B cell (primary cell): ENCODE data around the gene MMP1. TPM values are rescaled to one million over a fixed set of nuclear protein-coding genes. Genes with fewer than 3 reads are reported as not detected.

Experiments
- ATAC-seq: fragments of 200-7000 bp; cut with Tn5 transposase; one replicate; pipeline ENCODE4 v1.10.0; 2021; ENCODE audit warnings: low read depth, mild to moderate bottlenecking, moderate number of reproducible peaks, moderate library complexity
- CTCF ChIA-PET: fragments of 350-600 bp; sonication (Branson Sonifier 250); formaldehyde crosslinking; loops from one replicate; lab custom pipeline; 2021; ENCODE audit warnings: antibody characterized with exemption, inconsistent platforms; lab: Charles Lee
- POLR2A ChIA-PET: fragments of 350-600 bp; sonication (Branson Sonifier 250); formaldehyde crosslinking; loops from one replicate; lab custom pipeline; 2021; ENCODE audit warnings: antibody characterized with exemption; lab: Charles Lee
- DNase-seq: peaks from one replicate; pipeline ENCODE4 v3.0.0; 2013
- H2AFZ ChIP-seq: 2 replicates; pipeline ENCODE4 v1.6.1; 2012; ENCODE audit warnings: mild to moderate bottlenecking, low read depth, low read length; ENCODE audit not compliant: insufficient read depth, poor library complexity, severe bottlenecking
- H3K27ac ChIP-seq, 2 donors: 1 replicate in 1 of 2; 2 replicates in 1 of 2; pipeline ENCODE4 v1.5.1; 2012 to 2013; ENCODE audit warnings: low read length in 2 of 2, mild to moderate bottlenecking in 2 of 2, moderate library complexity in 1 of 2
- H3K27me3 ChIP-seq, 4 experiments: fragments of 200-600 bp in 1 of 4; sonication (generic) in 1 of 4; replicated peaks in 1 of 4; 1 replicate in 2 of 4; 2 replicates in 2 of 4; pipeline versions ENCODE4 v1.6.1 to v1.7.0; 2013 to 2016; ENCODE audit warnings: low read length in 3 of 4, mild to moderate bottlenecking in 2 of 4, mixed read lengths in 1 of 4, moderate library complexity in 1 of 4; ENCODE audit not compliant: insufficient read depth in 4 of 4, control insufficient read depth in 3 of 4; ENCODE audit errors: control extremely low read depth in 1 of 4
- H3K36me3 ChIP-seq, 2 experiments: replicated peaks in 1 of 2; 1 replicate in 1 of 2; 2 replicates in 1 of 2; pipeline versions ENCODE4 v1.6.1 to v1.7.1; 2013; ENCODE audit warnings: low read length in 1 of 2; ENCODE audit not compliant: insufficient read depth in 2 of 2, control insufficient read depth in 1 of 2; ENCODE audit errors: control extremely low read depth in 1 of 2, extremely low read depth in 1 of 2
- H3K4me1 ChIP-seq, 2 donors: fragments of 200-600 bp in 1 of 2; sonication (generic) in 1 of 2; 1 replicate in 1 of 2; 2 replicates in 1 of 2; pipeline versions ENCODE4 v1.5.1 to v1.6.1; 2013 to 2017; ENCODE audit warnings: low read length in 2 of 2; ENCODE audit not compliant: control insufficient read depth in 2 of 2, insufficient read depth in 2 of 2
- H3K4me2 ChIP-seq: replicated peaks from 2 replicates; pipeline ENCODE3; 2012; ENCODE audit warnings: mild to moderate bottlenecking, low read depth, low read length; ENCODE audit not compliant: poor library complexity, severe bottlenecking
- H3K4me3 ChIP-seq, 5 experiments: fragments of 200-600 bp in 1 of 5; sonication (generic) in 1 of 5; 1 replicate in 3 of 5; 2 replicates in 2 of 5; pipeline versions ENCODE4 v1.5.1 to v1.7.0; 2011 to 2016; ENCODE audit warnings: low read length in 4 of 5, mild to moderate bottlenecking in 4 of 5, low read depth in 2 of 5, control low read depth in 1 of 5, moderate library complexity in 1 of 5; ENCODE audit not compliant: insufficient read depth in 1 of 5; ENCODE audit errors: control extremely low read depth in 1 of 5, extremely low read depth in 1 of 5
- H3K79me2 ChIP-seq: fragments of 200-600 bp; sonication (generic); one replicate; pipeline ENCODE4 v1.6.0; 2016; ENCODE audit warnings: low read length; ENCODE audit not compliant: control insufficient read depth, insufficient read depth
- H3K9ac ChIP-seq: fragments of 200-600 bp; sonication (generic); 2 replicates; pipeline ENCODE4 v1.6.1; 2017; ENCODE audit warnings: mild to moderate bottlenecking, low read length, moderate library complexity
- H3K9me3 ChIP-seq, 3 donors: one replicate each; pipeline versions ENCODE4 v1.6.1 to v1.7.1; 2013; ENCODE audit warnings: low read length in 2 of 3; ENCODE audit not compliant: control insufficient read depth in 2 of 3, insufficient read depth in 1 of 3; ENCODE audit errors: control extremely low read depth in 1 of 3
- H4K20me1 ChIP-seq: 2 replicates; pipeline ENCODE4 v1.6.0; 2012; ENCODE audit warnings: mild to moderate bottlenecking, low read length; ENCODE audit not compliant: insufficient read depth, control insufficient read depth, poor library complexity, severe bottlenecking
- H3K27ac Mint-ChIP-seq: one replicate; pipeline ENCODE4 v1.8.0; 2021; ENCODE audit warnings: mixed read lengths
- H3K27me3 Mint-ChIP-seq: one replicate; pipeline ENCODE4 v1.8.0; 2021; ENCODE audit warnings: mixed read lengths
- H3K4me1 Mint-ChIP-seq: one replicate; pipeline ENCODE4 v1.8.0; 2021; ENCODE audit warnings: mixed read lengths
- H3K4me3 Mint-ChIP-seq: one replicate; pipeline ENCODE4 v1.8.0; 2021; ENCODE audit warnings: mixed read lengths
- H3K9me3 Mint-ChIP-seq: one replicate; pipeline ENCODE4 v1.8.0; 2022; ENCODE audit warnings: mixed read lengths; ENCODE audit not compliant: insufficient read depth
- EZH2 ChIP-seq: IDR thresholded peaks from 2 replicates; pipeline ENCODE4 v1.6.1; 2012; ENCODE audit warnings: borderline replicate concordance, low read depth, mild to moderate bottlenecking, moderate library complexity, low read length; ENCODE audit not compliant: insufficient read depth, poor library complexity, severe bottlenecking
- WGBS: methylation state at CpG from one replicate; pipeline ENCODE4 v1.1.5; 2013; ENCODE audit warnings: missing lambda C conversion rate; ENCODE audit not compliant: insufficient coverage; 5-methylcytosine and 5-hydroxymethylcytosine counted together
- intact Hi-C: fragments of 100-400 bp; cut with micrococcal nuclease; formaldehyde crosslinking; loops from one replicate; pipeline ENCODE4 v1.10.0; 2022
- polyA plus RNA-seq: library from polyadenylated mRNA; depleted of rRNA; stranded (reverse); fragments of >200 nt; gene quantifications from 2 replicates; pipeline ENCODE4 v1.2.3, GENCODE V29; 2012
- total RNA-seq, 2 donors: library from RNA; stranded (reverse); fragments of 120-200 nt in 1 of 2; gene quantifications; 1 replicate in 1 of 2; 2 replicates in 1 of 2; pipeline versions ENCODE4 v1.2.3 to v1.2.4, GENCODE V29; 2013 to 2022
- TF ChIP-seq, protein P1 (sequence below): fragments of 200-600 bp; IDR thresholded peaks from one replicate; pipeline ENCODE4 v1.8.0; 2022; ENCODE audit warnings: antibody characterized with exemption, mild to moderate bottlenecking

The MMP1 gene
- total and polyA plus RNA-seq, 2 donors (not counting 1 experiment from before 2014, with no cell fraction given): not detected

DNA sequence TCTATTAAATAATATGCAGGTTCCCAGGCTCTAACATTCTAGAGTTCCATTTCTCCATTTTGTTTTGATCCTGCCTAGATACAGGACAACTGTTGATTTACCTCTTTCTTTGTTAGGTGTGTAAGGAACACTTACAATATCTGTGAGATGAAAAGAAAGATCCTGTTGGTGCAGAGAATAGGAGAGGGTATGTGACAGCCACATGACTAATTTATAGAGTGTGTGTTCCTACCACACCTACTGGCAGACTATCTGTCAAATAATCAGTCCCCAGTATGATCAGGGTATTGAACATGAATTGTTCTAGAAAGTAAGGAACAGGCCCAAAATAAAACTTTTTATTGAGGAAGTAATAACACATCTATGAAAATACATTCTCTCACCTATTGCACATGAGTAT, 27.8 kb downstream of the MMP1 start:
- Histone ChIP-seq H3K4me2 (no peak overlapping the region), H3K36me3 (no peaks in the 10 kb centered on the region), H3K79me2 (no peaks in the 10 kb centered on the region), H3K9ac (no peak overlapping the region), H2AFZ (no peak overlapping the region), H3K4me1 (no peaks in the 10 kb centered on the region), H3K4me3 (no peak overlapping the region), H4K20me1 (no peaks in the 10 kb centered on the region), H3K27me3 (peaks cover 0 to 4% (median 1%) of the 10 kb centered on the region in 4 experiments), H3K9me3 (no peaks in the 10 kb centered on the region), H3K27ac (no peak overlapping the region)
- ChIA-PET CTCF (no interaction called here), POLR2A (no interaction called here)
- Mint-ChIP-seq H3K4me1 (no peaks in the 10 kb centered on the region), H3K9me3 (no peaks in the 10 kb centered on the region), H3K4me3 (no peak overlapping the region), H3K27ac (no peak overlapping the region), H3K27me3 (peaks cover 27% of the 10 kb centered on the region)
- DNase-seq: no peak
- TF ChIP-seq, protein P1, sequence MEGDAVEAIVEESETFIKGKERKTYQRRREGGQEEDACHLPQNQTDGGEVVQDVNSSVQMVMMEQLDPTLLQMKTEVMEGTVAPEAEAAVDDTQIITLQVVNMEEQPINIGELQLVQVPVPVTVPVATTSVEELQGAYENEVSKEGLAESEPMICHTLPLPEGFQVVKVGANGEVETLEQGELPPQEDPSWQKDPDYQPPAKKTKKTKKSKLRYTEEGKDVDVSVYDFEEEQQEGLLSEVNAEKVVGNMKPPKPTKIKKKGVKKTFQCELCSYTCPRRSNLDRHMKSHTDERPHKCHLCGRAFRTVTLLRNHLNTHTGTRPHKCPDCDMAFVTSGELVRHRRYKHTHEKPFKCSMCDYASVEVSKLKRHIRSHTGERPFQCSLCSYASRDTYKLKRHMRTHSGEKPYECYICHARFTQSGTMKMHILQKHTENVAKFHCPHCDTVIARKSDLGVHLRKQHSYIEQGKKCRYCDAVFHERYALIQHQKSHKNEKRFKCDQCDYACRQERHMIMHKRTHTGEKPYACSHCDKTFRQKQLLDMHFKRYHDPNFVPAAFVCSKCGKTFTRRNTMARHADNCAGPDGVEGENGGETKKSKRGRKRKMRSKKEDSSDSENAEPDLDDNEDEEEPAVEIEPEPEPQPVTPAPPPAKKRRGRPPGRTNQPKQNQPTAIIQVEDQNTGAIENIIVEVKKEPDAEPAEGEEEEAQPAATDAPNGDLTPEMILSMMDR: no peak
- ATAC-seq: no peak
- intact Hi-C loops: no loop called here

DNA sequence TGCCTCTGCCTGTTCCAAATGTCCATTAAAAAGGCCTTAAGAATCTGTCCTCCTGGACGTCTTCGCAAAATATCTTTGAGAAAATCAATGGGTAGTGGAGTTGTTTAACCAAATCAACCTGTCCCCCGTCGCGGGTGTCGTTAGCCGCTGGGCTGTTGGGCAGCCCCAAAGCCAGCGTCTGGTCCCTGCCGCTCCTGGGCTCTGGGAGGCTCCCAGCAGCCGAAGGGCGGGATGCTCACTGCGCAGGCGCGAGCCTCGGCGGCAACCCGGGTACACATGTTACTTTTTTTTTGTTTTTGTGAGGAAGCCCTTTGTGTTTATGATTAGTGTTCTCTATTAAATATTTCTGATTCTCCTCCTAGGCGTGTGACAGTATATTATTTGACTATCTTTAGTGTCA, 30.2 kb downstream of the MMP1 start:
- Histone ChIP-seq H3K4me1 (no peaks in the 10 kb centered on the region), H3K27ac (no peak overlapping the region), H3K4me2 (no peak overlapping the region), H3K36me3 (no peaks in the 10 kb centered on the region), H3K27me3 (peaks cover 0 to 4% (median 1%) of the 10 kb centered on the region in 4 experiments), H2AFZ (no peak overlapping the region), H4K20me1 (no peaks in the 10 kb centered on the region), H3K9me3 (no peaks in the 10 kb centered on the region), H3K79me2 (no peaks in the 10 kb centered on the region), H3K9ac (no peak overlapping the region), H3K4me3 (no peak overlapping the region)
- CTCF ChIA-PET: no interaction called here
- H3K27ac Mint-ChIP-seq: no peak overlapping the region
- intact Hi-C loops: no loop called here
- DNase-seq (no peak), ATAC-seq (no peak)
- no peaks in the 10 kb centered on the region for H3K9me3 Mint-ChIP-seq
- no peak for TF ChIP-seq EZH2
- TF ChIP-seq, protein P1: no peak
- 66% methylated on average over 10 of the region's 18 CpGs for WGBS
- H3K4me1 Mint-ChIP-seq: no peaks in the 10 kb centered on the region
- POLR2A ChIA-PET: no interaction called here
- H3K27me3 Mint-ChIP-seq: peaks cover 19% of the 10 kb centered on the region
- H3K4me3 Mint-ChIP-seq: no peak overlapping the region
